Umbilical cord (tissue), 2 donors: Measurements from ENCODE around the gene ZNF512. TPM values are rescaled to one million over a fixed set of nuclear protein-coding genes. Genes with fewer than 3 reads are reported as not detected.
"Not testable (repeated sequence)": the region's sequence is repeated elsewhere in the genome, so short reads cannot be mapped to it uniquely, and the experiment has no call there.

ENCODE experiments used
- DNase-seq: peaks from one replicate; pipeline ENCODE4 v3.0.0-alpha.2; 2015; ENCODE audit warnings: low spot score
- total RNA-seq: library from RNA; depleted of rRNA; stranded (reverse); fragments of >200 nt; gene quantifications from one replicate; pipeline ENCODE4 v1.2.3, GENCODE V29; 2014; ENCODE audit warnings: low replicate concordance; ENCODE audit not compliant: insufficient read depth

Gene ZNF512
- total RNA-seq, 1 donor from 2014 or later: 27.7 TPM

GRCh38 chr2:27583390-27583915, 611 bp downstream of the ZNF512 start:
- no peak for DNase-seq

GRCh38 chr2:27584597-27584996, 1.8 kb downstream of the ZNF512 start:
- no peak for DNase-seq

- DNase-seq: no peak
Observed at GRCh38 chr2:27587025-27587424, 4.2 kb downstream of the ZNF512 start.

- no peak for DNase-seq
Observed at GRCh38 chr2:27588308-27588707, 5.5 kb downstream of the ZNF512 start.

- no peak for DNase-seq
Observed at GRCh38 chr2:27591745-27592144, 8.9 kb downstream of the ZNF512 start.

- no peak for DNase-seq
Observed at GRCh38 chr2:27593240-27593639, 10.4 kb downstream of the ZNF512 start.

- not testable (repeated sequence) for DNase-seq
Observed at GRCh38 chr2:27594020-27594703, 11.3 kb downstream of the ZNF512 start.

- DNase-seq: not testable (repeated sequence)
Observed at GRCh38 chr2:27595412-27595811, 12.6 kb downstream of the ZNF512 start.

GRCh38 chr2:27596627-27597026, 13.8 kb downstream of the ZNF512 start:
- no peak for DNase-seq

- no peak for DNase-seq
Observed at GRCh38 chr2:27606611-27607010, 23.8 kb downstream of the ZNF512 start.

- no peak for DNase-seq
Observed at GRCh38 chr2:27613985-27614384, 31.1 kb downstream of the ZNF512 start.

- DNase-seq: no peak
Observed at GRCh38 chr2:27615316-27615715, 32.5 kb downstream of the ZNF512 start.

- no peak for DNase-seq
Observed at GRCh38 chr2:27621524-27621923, 38.7 kb downstream of the ZNF512 start.

- DNase-seq: no peak
Observed at GRCh38 chr2:27622921-27623384, 40.1 kb downstream of the ZNF512 start.

GRCh38 chr2:27624943-27625342, 42.1 kb downstream of the ZNF512 start:
- DNase-seq: no peak

GRCh38 chr2:27626323-27626722, 43.5 kb downstream of the ZNF512 start:
- DNase-seq: not testable (repeated sequence)

GRCh38 chr2:27626921-27627320, 44.1 kb downstream of the ZNF512 start:
- DNase-seq: not testable (repeated sequence)

- peak; percentile 23 for DNase-seq
Observed at GRCh38 chr2:27627963-27628766, 45.3 kb downstream of the ZNF512 start.

- peak; percentile 95 for DNase-seq
Observed at GRCh38 chr2:27628767-27629709, 46.2 kb downstream of the ZNF512 start, which contains the start of the genes CCDC121 and GPN1. Gene CCDC121, minus strand, starts transcription at chr2:27629012. Its CDS starts 1,213 bp downstream, at chr2:27627799. Gene GPN1, plus strand, starts transcription at chr2:27629050. Its CDS starts 9 bp downstream, at chr2:27629059.

- DNase-seq: not testable (repeated sequence)
Observed at GRCh38 chr2:27630257-27630656, 47.4 kb downstream of the ZNF512 start.

GRCh38 chr2:27634291-27634690, 51.4 kb downstream of the ZNF512 start:
- DNase-seq: no peak
